HuH-7.5 (cell line): ENCODE measurements around the gene AUTS2.

Experiments used
- DNase-seq: peaks from one replicate; pipeline ENCODE4 v3.0.0; 2011; ENCODE audit warnings: low spot score

AUTS2 gene

GRCh38 chr7:70694971-70695794, 1096.9 kb downstream of the AUTS2 start:
- DNase-seq = peak; percentile 39

GRCh38 chr7:70695795-70696083, 1097.5 kb downstream of the AUTS2 start:
- DNase-seq = no peak

GRCh38 chr7:70696201-70696754, 1098.0 kb downstream of the AUTS2 start:
- DNase-seq = no peak

- DNase-seq = peak; percentile 88
Observed at GRCh38 chr7:70698219-70698832, 1100.1 kb downstream of the AUTS2 start.

- DNase-seq = no peak
Observed at GRCh38 chr7:70699271-70699670, 1101.0 kb downstream of the AUTS2 start.

GRCh38 chr7:70700055-70700940, 1102.0 kb downstream of the AUTS2 start:
- no peak for DNase-seq

- DNase-seq = no peak
Observed at GRCh38 chr7:70700941-70701425, 1102.7 kb downstream of the AUTS2 start.

- no peak for DNase-seq
Observed at GRCh38 chr7:70701477-70701876, 1103.2 kb downstream of the AUTS2 start.

- DNase-seq = no peak
Observed at GRCh38 chr7:70701991-70702390, 1103.7 kb downstream of the AUTS2 start.

- no peak for DNase-seq
Observed at GRCh38 chr7:70703785-70704184, 1105.5 kb downstream of the AUTS2 start.

- DNase-seq = no peak
Observed at GRCh38 chr7:70704831-70705346, 1106.6 kb downstream of the AUTS2 start.

GRCh38 chr7:70706204-70706603, 1107.9 kb downstream of the AUTS2 start:
- no peak for DNase-seq

- no peak for DNase-seq
Observed at GRCh38 chr7:70706698-70707097, 1108.4 kb downstream of the AUTS2 start.

GRCh38 chr7:70707823-70708243, 1109.6 kb downstream of the AUTS2 start:
- no peak for DNase-seq

GRCh38 chr7:70710011-70710480, 1111.8 kb downstream of the AUTS2 start:
- DNase-seq = no peak

GRCh38 chr7:70710651-70711050, 1112.4 kb downstream of the AUTS2 start:
- no peak for DNase-seq

GRCh38 chr7:70711452-70711851, 1113.2 kb downstream of the AUTS2 start:
- no peak for DNase-seq

- DNase-seq = no peak
Observed at GRCh38 chr7:70712942-70713341, 1114.7 kb downstream of the AUTS2 start.

GRCh38 chr7:70714506-70715038, 1116.3 kb downstream of the AUTS2 start:
- DNase-seq = no peak

GRCh38 chr7:70717553-70718329, 1119.5 kb downstream of the AUTS2 start:
- DNase-seq = no peak

- DNase-seq = no peak
Observed at GRCh38 chr7:70719125-70719524, 1120.8 kb downstream of the AUTS2 start.
